CD14-positive monocyte (primary cell): ENCODE measurements around the gene DCAF4. TPM values are rescaled to one million over a fixed set of nuclear protein-coding genes. Genes with fewer than 3 reads are reported as not detected.

Experiments
- DNase-seq, 3 donors: peaks; one replicate each; pipeline ENCODE4 v3.0.0-alpha.2; 2011 to 2022
- H2AFZ ChIP-seq: 2 replicates; pipeline ENCODE4 v1.6.0; 2012; ENCODE audit warnings: mild to moderate bottlenecking, low read depth, low read length, inconsistent platforms; ENCODE audit not compliant: insufficient read depth, poor library complexity, severe bottlenecking
- H3K27ac ChIP-seq, 2 donors: 1 replicate in 1 of 2; 2 replicates in 1 of 2; pipeline ENCODE4 v1.5.1; 2012 to 2013; ENCODE audit warnings: low read length in 2 of 2, control low read depth in 1 of 2, inconsistent platforms in 1 of 2, low read depth in 1 of 2, mild to moderate bottlenecking in 1 of 2
- H3K27me3 ChIP-seq, 2 donors: one replicate each; pipeline versions ENCODE4 v1.6.0 to v1.6.1; 2011 to 2013; ENCODE audit warnings: low read length in 2 of 2; ENCODE audit not compliant: control insufficient read depth in 2 of 2, insufficient read depth in 2 of 2
- H3K36me3 ChIP-seq, 2 donors: replicated peaks in 1 of 2; 1 replicate in 1 of 2; 2 replicates in 1 of 2; pipeline versions ENCODE4 v1.5.1 to v1.6.1; 2012 to 2013; ENCODE audit warnings: low read length in 2 of 2, control low read depth in 1 of 2, inconsistent platforms in 1 of 2, mild to moderate bottlenecking in 1 of 2; ENCODE audit not compliant: insufficient read depth in 2 of 2, control insufficient read depth in 1 of 2
- H3K4me1 ChIP-seq, 2 donors: 1 replicate in 1 of 2; 2 replicates in 1 of 2; pipeline versions ENCODE4 v1.5.1 to v1.6.1; 2012 to 2013; ENCODE audit warnings: low read length in 2 of 2, control low read depth in 1 of 2, inconsistent platforms in 1 of 2, mild to moderate bottlenecking in 1 of 2, moderate library complexity in 1 of 2; ENCODE audit not compliant: insufficient read depth in 2 of 2, control insufficient read depth in 1 of 2
- H3K4me2 ChIP-seq: replicated peaks from 2 replicates; pipeline ENCODE3; 2012; ENCODE audit warnings: low read length, moderate library complexity, mild to moderate bottlenecking; ENCODE audit not compliant: poor library complexity, severe bottlenecking; ENCODE audit errors: extremely low read depth
- H3K4me3 ChIP-seq, 3 experiments: fragments of 200-600 bp in 1 of 3; sonication (generic) in 1 of 3; replicated peaks in 1 of 3; 1 replicate in 2 of 3; 2 replicates in 1 of 3; pipeline ENCODE4 v1.5.1; 2011 to 2013; ENCODE audit warnings: low read length in 3 of 3, mild to moderate bottlenecking in 3 of 3, control low read depth in 2 of 3, low read depth in 2 of 3, inconsistent platforms in 1 of 3, moderate library complexity in 1 of 3
- H3K79me2 ChIP-seq: 2 replicates; pipeline ENCODE4 v1.6.0; 2012; ENCODE audit warnings: mild to moderate bottlenecking, control low read depth, inconsistent platforms, low read length, moderate library complexity; ENCODE audit not compliant: insufficient read depth
- H3K9ac ChIP-seq: 2 replicates; pipeline ENCODE4 v1.6.0; 2017; ENCODE audit warnings: low read length, mild to moderate bottlenecking; ENCODE audit not compliant: insufficient read depth, poor library complexity, severe bottlenecking
- H3K9me3 ChIP-seq, 2 donors: replicated peaks in 1 of 2; 1 replicate in 1 of 2; 2 replicates in 1 of 2; pipeline versions ENCODE4 v1.5.1 to v1.6.1; 2012 to 2013; ENCODE audit warnings: low read length in 2 of 2, control low read depth in 1 of 2; ENCODE audit not compliant: control insufficient read depth in 1 of 2, insufficient read depth in 1 of 2
- H4K20me1 ChIP-seq: 2 replicates; pipeline ENCODE4 v1.6.0; 2012; ENCODE audit warnings: mild to moderate bottlenecking, low read length, control low read depth, moderate library complexity; ENCODE audit not compliant: insufficient read depth
- H3K27ac Mint-ChIP-seq, 7 donors: one replicate each; pipeline ENCODE4 v1.8.0; 2020; ENCODE audit warnings: mild to moderate bottlenecking in 7 of 7, mixed read lengths in 7 of 7, moderate library complexity in 6 of 7, inconsistent platforms in 2 of 7
- H3K27me3 Mint-ChIP-seq, 3 donors: one replicate each; pipeline ENCODE4 v1.8.0; 2021 to 2022; ENCODE audit warnings: low read depth in 3 of 3, mild to moderate bottlenecking in 3 of 3, mixed read lengths in 3 of 3, moderate library complexity in 3 of 3, inconsistent platforms in 1 of 3
- H3K36me3 Mint-ChIP-seq, 2 donors: one replicate each; pipeline ENCODE4 v1.8.0; 2020; ENCODE audit warnings: mixed read lengths in 2 of 2, inconsistent platforms in 1 of 2, mild to moderate bottlenecking in 1 of 2
- H3K4me1 Mint-ChIP-seq: one replicate; pipeline ENCODE4 v1.8.0; 2020; ENCODE audit warnings: mild to moderate bottlenecking, mixed read lengths
- H3K4me3 Mint-ChIP-seq, 2 donors: one replicate each; pipeline ENCODE4 v1.8.0; 2020; ENCODE audit warnings: mild to moderate bottlenecking in 2 of 2, mixed read lengths in 2 of 2, moderate library complexity in 1 of 2
- H3K9me3 Mint-ChIP-seq, 7 donors: one replicate each; pipeline ENCODE4 v1.8.0; 2020 to 2022; ENCODE audit warnings: mixed read lengths in 7 of 7, mild to moderate bottlenecking in 6 of 7, moderate library complexity in 6 of 7, inconsistent platforms in 2 of 7
- CTCF ChIP-seq: fragments of 200-600 bp; IDR thresholded peaks from one replicate; pipeline ENCODE4 v1.8.0; 2022; ENCODE audit warnings: antibody characterized with exemption, mild to moderate bottlenecking
- WGBS: methylation state at CpG from one replicate; pipeline ENCODE4 v1.1.5; 2013; ENCODE audit warnings: missing lambda C conversion rate; ENCODE audit not compliant: insufficient coverage; 5-methylcytosine and 5-hydroxymethylcytosine counted together
- intact Hi-C, 2 donors: fragments of 100-400 bp; cut with micrococcal nuclease; formaldehyde crosslinking; loops; one replicate each; pipeline versions ENCODE4 v1.15.0 to v1.15.1; 2023
- polyA plus RNA-seq, 3 donors: library from polyadenylated mRNA; depleted of rRNA in 1 of 3; unstranded in 2 of 3; stranded (reverse) in 1 of 3; fragments of 300-500 nt in 2 of 3; fragments of >200 nt in 1 of 3; fragmentation: Illumina TruSeq in 2 of 3; gene quantifications; 1 replicate in 2 of 3; 2 replicates in 1 of 3; pipeline ENCODE4 v1.2.3, GENCODE V29; 2012 to 2021

The DCAF4 gene
- polyA plus RNA-seq, 3 donors: 1.1 to 7.2 (median 2.3) TPM

- H3K36me3 ChIP-seq: no peaks in the 10 kb centered on the region
- intact Hi-C loops: no loop called here
- WGBS: 75% methylated on average over 1 of the region's 4 CpGs
- no peak overlapping the region for H2AFZ ChIP-seq
- Mint-ChIP-seq H3K4me1 (peaks cover 7% of the 10 kb centered on the region), H3K36me3 (no peaks in the 10 kb centered on the region), H3K9me3 (peaks cover 0 to 6% (median 0%) of the 10 kb centered on the region in 7 donors), H3K27me3 (peaks cover 28 to 47% (median 47%) of the 10 kb centered on the region in 3 donors), H3K4me3 (no peak overlapping the region), H3K27ac (no peak overlapping the region)
- peaks cover 0 to 2% of the 10 kb centered on the region in 2 donors for H3K9me3 ChIP-seq
- no peak overlapping the region for H3K9ac ChIP-seq
- H3K4me3 ChIP-seq: no peak overlapping the region
- H3K27ac ChIP-seq: no peak overlapping the region
- H3K79me2 ChIP-seq: no peaks in the 10 kb centered on the region
- no peaks in the 10 kb centered on the region for H4K20me1 ChIP-seq
- no peak for DNase-seq
- H3K4me2 ChIP-seq: no peak overlapping the region
- H3K27me3 ChIP-seq: peaks cover 14 to 21% of the 10 kb centered on the region in 2 donors
- TF ChIP-seq CTCF: no peak
- no peaks in the 10 kb centered on the region for H3K4me1 ChIP-seq
Measured at GRCh38 chr14:72883961-72884360, 42.3 kb upstream of the DCAF4 start.

- no peaks in the 10 kb centered on the region for H3K36me3 ChIP-seq
- no peak overlapping the region for H3K9ac ChIP-seq
- intact Hi-C loops: no loop called here
- H3K9me3 ChIP-seq: peaks cover 0 to 6% of the 10 kb centered on the region in 2 donors
- H3K4me3 Mint-ChIP-seq: no peak overlapping the region
- no peaks in the 10 kb centered on the region for H3K4me1 ChIP-seq
- H3K36me3 Mint-ChIP-seq: no peaks in the 10 kb centered on the region
- H3K27ac Mint-ChIP-seq: no peak overlapping the region
- no peak overlapping the region for H2AFZ ChIP-seq
- H3K27ac ChIP-seq: no peak overlapping the region
- no peak overlapping the region for H3K4me3 ChIP-seq
- peaks cover 7% of the 10 kb centered on the region for H3K4me1 Mint-ChIP-seq
- peaks cover 19 to 25% of the 10 kb centered on the region in 2 donors for H3K27me3 ChIP-seq
- H3K4me2 ChIP-seq: no peak overlapping the region
- DNase-seq: no peak
- no peaks in the 10 kb centered on the region for H4K20me1 ChIP-seq
- peaks cover 0 to 6% (median 0%) of the 10 kb centered on the region in 7 donors for H3K9me3 Mint-ChIP-seq
- 83% methylated on average over 1 of the region's 4 CpGs for WGBS
- TF ChIP-seq CTCF: no peak
- H3K27me3 Mint-ChIP-seq: peaks cover 33 to 51% (median 48%) of the 10 kb centered on the region in 3 donors
- H3K79me2 ChIP-seq: no peaks in the 10 kb centered on the region
Measured at GRCh38 chr14:72884386-72884785, 41.9 kb upstream of the DCAF4 start.
